Measurements from ENCODE around the gene C17orf113.

DNA sequence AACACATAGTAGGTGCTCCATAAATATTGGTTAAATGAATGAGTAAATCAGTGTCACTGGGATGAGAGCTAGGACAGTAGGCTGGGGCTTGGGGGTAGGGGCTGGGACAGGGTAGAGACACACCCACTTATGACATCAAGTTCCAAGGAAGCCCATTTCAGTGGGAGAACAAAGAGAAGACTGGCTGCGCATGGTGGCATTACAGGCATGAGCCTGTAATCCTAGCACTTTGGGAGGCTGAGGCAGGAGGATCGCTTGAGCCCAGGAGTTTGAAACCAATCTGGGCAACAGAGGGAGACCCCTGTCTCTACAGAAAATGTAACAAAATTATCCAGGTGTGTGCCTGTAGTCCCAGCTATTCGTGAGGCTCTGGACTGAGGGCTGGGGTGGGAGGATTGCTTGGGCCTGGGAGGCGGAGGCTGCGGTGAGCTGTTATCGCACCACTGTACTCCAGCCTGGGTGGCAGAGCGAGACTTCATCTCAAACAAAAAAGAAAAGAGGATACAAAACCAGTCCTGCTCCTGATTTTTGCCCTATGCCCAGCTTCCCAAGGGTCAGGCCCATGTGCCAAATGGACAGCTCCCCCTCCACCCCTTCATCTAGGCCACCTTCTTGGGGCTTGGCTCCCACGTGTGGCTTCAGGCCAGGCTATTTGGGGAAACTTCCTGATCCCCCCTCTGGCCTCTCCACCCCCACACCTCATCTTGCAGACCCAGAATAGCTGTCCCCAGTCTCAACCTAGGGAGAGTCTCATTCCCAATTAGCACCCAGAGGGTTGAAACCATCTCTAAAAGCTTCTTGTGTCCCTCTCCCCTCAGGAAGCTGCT, 40.8 kb upstream of the C17orf113 start:
- TF ChIP-seq POLR2A (IDR thresholded peaks at IDR 0.05) (no peak), EP300 (IDR thresholded peaks at IDR 0.05) (no peak)
- TF ChIP-seq, protein P1, sequence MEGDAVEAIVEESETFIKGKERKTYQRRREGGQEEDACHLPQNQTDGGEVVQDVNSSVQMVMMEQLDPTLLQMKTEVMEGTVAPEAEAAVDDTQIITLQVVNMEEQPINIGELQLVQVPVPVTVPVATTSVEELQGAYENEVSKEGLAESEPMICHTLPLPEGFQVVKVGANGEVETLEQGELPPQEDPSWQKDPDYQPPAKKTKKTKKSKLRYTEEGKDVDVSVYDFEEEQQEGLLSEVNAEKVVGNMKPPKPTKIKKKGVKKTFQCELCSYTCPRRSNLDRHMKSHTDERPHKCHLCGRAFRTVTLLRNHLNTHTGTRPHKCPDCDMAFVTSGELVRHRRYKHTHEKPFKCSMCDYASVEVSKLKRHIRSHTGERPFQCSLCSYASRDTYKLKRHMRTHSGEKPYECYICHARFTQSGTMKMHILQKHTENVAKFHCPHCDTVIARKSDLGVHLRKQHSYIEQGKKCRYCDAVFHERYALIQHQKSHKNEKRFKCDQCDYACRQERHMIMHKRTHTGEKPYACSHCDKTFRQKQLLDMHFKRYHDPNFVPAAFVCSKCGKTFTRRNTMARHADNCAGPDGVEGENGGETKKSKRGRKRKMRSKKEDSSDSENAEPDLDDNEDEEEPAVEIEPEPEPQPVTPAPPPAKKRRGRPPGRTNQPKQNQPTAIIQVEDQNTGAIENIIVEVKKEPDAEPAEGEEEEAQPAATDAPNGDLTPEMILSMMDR (IDR thresholded peaks at IDR 0.05) = no peak
